ENCODE results near the gene CCDC12.

Gene CCDC12

GRCh38 chr3:46976326-46977190 is at the start of gene CCDC12:
CCDC12 (minus strand) TSS chr3:46976745; CDS start chr3:46976732, 13 bp downstream.
- TF ChIP-seq, protein P1, sequence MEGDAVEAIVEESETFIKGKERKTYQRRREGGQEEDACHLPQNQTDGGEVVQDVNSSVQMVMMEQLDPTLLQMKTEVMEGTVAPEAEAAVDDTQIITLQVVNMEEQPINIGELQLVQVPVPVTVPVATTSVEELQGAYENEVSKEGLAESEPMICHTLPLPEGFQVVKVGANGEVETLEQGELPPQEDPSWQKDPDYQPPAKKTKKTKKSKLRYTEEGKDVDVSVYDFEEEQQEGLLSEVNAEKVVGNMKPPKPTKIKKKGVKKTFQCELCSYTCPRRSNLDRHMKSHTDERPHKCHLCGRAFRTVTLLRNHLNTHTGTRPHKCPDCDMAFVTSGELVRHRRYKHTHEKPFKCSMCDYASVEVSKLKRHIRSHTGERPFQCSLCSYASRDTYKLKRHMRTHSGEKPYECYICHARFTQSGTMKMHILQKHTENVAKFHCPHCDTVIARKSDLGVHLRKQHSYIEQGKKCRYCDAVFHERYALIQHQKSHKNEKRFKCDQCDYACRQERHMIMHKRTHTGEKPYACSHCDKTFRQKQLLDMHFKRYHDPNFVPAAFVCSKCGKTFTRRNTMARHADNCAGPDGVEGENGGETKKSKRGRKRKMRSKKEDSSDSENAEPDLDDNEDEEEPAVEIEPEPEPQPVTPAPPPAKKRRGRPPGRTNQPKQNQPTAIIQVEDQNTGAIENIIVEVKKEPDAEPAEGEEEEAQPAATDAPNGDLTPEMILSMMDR (IDR thresholded peaks at IDR 0.05; ENCODE audit: low read depth, low read length, missing control alignments) = no peak
- DNase-seq (ENCODE audit: extremely low read depth, low read depth) = peak; percentile 99

DNA sequence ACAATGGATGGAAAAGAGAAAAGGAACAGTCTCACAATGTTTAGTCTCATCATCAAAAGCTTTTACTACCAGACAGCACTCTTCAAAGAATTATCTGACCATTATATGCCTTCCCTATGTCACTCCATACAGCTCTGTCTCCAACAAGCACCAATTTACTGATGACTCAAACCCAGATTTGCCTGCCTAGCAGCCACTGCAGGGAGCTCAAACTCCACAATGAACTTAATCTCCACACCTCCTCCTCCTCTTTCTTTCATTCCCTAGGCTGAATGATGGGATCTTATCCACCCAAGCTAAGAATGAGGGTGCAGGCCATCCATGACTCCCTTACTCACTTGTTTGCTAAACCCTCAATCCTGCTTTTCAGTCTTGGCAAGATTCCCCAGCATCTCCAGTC is 48.4 kb upstream of the CCDC12 start:
- DNase-seq (ENCODE audit: extremely low read depth, low read depth) = no peak
- no peak overlapping the region for H3K4me3 ChIP-seq (replicated peaks; ENCODE audit: low read depth, low read length)
- TF ChIP-seq, protein P1 (IDR thresholded peaks at IDR 0.05; ENCODE audit: low read depth, low read length, missing control alignments) = no peak

More at GRCh38 chr3:46976326-46977190, at the start of gene CCDC12:
- H3K4me3 ChIP-seq (replicated peaks; ENCODE audit: low read depth, low read length) = peak within 1 kb of the TSS; percentile 95

DNA sequence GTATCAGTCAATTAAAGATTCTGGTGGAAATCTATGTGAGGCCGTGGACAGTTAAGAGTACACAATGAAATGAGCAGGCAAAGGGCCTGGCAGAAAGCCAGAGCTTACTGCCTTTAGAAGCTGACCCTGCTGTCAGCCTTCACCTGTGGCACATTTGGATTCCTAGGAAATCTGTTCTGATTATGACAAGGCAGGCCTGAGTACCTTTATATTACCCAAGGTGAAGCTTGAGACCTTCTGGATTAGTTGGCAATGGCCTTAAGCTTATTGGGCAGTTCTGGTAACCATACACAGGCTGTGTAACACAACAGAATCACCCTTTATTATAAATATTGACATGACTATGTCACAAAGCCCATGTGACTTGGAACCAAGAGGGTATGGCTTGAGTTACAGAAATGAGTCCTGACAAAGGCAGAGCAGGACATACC is 46.1 kb upstream of the CCDC12 start:
- no peak for DNase-seq (ENCODE audit: extremely low read depth, low read depth)
- H3K4me3 ChIP-seq (replicated peaks; ENCODE audit: low read depth, low read length) = no peak overlapping the region
- TF ChIP-seq, protein P1 (IDR thresholded peaks at IDR 0.05; ENCODE audit: low read depth, low read length, missing control alignments) = no peak

GRCh38 chr3:47020311-47020710 is 43.8 kb upstream of the CCDC12 start:
- no peak for DNase-seq (ENCODE audit: extremely low read depth, low read depth)
- no peak overlapping the region for H3K4me3 ChIP-seq (replicated peaks; ENCODE audit: low read depth, low read length)
- TF ChIP-seq, protein P1 (IDR thresholded peaks at IDR 0.05; ENCODE audit: low read depth, low read length, missing control alignments) = no peak

DNA sequence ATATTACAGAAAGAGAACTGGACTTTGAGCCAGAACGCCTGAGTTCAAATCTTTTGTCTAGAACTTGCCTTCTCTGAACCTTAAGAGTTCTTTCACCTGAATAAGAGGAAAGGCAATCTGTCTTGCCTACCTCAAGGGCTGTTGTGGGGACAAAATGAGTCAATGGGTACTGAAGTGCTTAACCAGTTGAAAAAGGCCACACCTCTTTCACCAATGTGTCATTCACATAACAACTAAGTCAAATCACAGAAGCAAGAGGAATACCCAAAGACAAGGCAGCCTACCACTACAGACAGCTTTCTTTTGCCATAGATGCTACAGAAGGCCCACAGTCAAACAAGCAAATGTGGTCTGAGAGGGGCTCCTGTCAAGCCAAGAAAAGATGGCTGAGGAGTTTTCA is 42.7 kb upstream of the CCDC12 start:
- no peak for DNase-seq (ENCODE audit: extremely low read depth, low read depth)
- TF ChIP-seq, protein P1 (IDR thresholded peaks at IDR 0.05; ENCODE audit: low read depth, low read length, missing control alignments) = no peak
- no peak overlapping the region for H3K4me3 ChIP-seq (replicated peaks; ENCODE audit: low read depth, low read length)

- DNase-seq (ENCODE audit: extremely low read depth, low read depth) = no peak
- H3K4me3 ChIP-seq (replicated peaks; ENCODE audit: low read depth, low read length) = no peak overlapping the region
- TF ChIP-seq, protein P1 (IDR thresholded peaks at IDR 0.05; ENCODE audit: low read depth, low read length, missing control alignments) = no peak
These were observed 41.7 kb upstream of the CCDC12 start for GRCh38 chr3:47018269-47018611.
